GM21423 (cell line): Measurements from ENCODE around the gene WAPL.
A peak's percentile ranks its signal among the peaks of the same experiment; 100 is the strongest.
"Not testable (repeated sequence)": the region's sequence is repeated elsewhere in the genome, so short reads cannot be mapped to it uniquely, and the experiment has no call there.

Source experiments
- ATAC-seq: cut with Tn5 transposase; IDR thresholded peaks from one replicate; pipeline ENCODE4 v1.9.1; 2021; ENCODE audit warnings: mild to moderate bottlenecking, moderate library complexity; ENCODE audit not compliant: unreplicated experiment

The WAPL gene

DNA sequence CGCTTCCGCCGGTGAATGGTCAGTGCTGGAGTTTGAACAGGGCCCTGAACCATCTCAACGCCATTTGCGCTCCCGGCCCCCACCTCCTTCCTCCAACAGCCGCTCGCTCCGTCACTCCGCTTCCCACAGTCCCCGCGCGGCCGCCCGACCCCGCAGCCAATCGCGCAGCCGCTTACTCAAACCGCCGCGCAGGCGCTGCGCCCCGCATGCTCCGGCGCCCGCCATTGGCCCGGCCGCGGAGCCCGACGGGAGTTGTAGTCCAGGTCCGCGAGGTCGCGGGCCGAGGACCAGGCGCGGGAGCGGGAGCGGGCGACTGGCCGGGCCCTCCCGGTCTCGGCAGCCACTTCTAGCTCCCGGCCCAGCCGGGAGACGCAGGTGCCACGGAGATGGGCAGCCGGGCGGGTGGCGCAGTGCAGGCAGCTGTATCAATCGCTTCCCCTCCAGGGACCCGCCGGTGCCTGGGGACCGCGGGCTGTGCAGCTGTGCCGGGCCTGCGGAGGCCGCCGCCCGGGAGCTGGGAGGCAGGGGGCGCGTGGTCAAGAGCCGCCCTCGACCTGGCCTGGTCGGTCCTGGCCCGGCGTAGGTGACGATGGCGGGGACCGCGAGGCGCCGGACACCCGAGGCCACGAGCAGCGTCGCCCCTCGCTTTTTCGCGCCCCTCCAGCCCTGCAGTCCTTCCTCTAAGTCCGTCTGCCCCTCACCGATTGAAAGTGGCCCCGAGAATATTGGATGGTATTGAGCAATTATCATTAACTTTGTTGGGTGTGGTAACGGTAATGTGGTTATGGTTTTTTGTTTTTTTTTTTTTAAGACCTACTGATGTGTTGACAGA lies at the start of gene WAPL:
TSS of gene WAPL (minus strand) at position 115 of the 832 bp plus-strand sequence. CDS start 3,723 bp downstream, outside the sequence.
- peak; percentile 95 for ATAC-seq

DNA sequence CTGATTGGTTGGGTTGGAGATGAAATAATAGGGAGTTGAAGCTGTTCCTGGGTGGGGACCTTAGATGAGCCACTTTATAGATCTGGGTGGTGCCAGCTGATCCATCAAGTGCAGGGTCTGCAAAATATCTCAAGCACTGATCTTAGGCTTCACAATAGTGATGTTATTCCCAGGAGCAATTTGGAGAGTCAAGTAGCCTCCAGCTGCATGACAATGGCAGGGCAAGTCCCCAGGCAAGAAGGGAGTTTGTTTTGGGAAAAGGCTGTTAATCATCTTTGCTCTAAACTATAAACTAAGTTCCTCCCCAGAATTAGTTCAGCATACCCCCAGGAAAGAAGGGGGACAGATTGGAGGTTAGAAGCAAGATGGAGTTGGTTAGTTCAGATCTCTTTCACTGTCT lies 47.7 kb upstream of the WAPL start:
- ATAC-seq, result no peak

DNA sequence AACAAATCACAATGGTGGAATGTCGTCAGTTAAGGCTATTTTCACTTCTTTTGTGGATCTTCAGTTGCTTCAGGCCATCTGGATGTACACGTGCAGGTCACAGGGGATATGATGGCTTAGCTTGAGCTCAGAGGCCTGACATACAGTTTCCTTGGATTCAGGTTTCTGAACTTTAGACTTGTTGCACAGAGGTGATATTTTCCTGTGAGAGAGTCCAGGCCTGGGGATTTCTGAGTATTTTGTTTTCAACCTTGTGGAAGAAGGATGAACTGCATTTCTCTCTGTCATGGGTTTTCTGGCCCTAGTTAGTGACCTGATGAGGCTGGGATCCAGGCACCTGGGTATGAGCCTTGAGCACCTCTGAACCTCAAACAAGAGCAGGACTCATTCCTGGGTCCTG lies 44.9 kb upstream of the WAPL start:
- ATAC-seq, result not testable (repeated sequence)

DNA sequence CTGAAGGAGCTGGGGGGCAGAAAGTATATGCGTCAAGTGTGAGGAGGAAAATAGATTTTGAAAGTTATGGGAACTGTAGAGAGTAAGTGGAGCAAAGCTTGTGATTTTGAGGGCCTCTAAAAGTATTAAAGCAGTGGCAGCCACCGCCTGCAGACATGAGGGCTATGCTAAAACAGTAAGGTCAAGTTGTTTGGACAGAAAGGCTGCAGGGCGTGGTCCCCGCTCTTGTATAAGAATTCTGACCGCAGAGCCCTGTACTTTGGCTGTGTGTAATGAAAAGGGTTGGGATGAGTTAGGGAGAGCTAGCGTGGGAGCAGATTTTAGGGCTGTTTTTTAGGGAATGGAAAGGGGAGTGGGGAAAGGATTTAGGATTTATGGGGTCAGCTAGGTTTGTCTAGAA lies 41.7 kb upstream of the WAPL start:
- not testable (repeated sequence) for ATAC-seq

GRCh38 chr10:86558695-86559094 lies 37.1 kb upstream of the WAPL start:
- ATAC-seq, result not testable (repeated sequence)

- no peak for ATAC-seq
Measured at GRCh38 chr10:86556933-86557649, 35.5 kb upstream of the WAPL start.

DNA sequence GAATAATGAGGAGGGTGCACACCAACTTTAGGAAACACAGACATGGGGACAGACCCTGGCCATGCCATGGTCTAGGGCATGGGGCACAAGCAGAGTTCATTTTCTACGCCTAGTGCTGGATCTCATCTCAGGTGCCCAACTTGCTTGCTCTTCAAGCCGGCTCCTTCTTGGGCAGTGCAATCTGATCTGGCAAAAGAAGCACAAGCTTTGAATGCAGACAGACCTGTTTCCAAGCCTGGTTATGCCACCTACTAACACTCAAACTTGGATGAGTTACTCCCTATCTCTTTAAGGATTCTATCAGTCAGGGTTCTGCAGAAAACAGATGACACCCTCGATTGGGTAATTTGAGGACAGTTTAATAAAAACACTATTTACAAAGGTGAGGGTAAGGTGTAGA lies 34.9 kb upstream of the WAPL start:
- no peak for ATAC-seq

- ATAC-seq, result no peak
Measured at GRCh38 chr10:86553639-86554038, 32.0 kb upstream of the WAPL start.

DNA sequence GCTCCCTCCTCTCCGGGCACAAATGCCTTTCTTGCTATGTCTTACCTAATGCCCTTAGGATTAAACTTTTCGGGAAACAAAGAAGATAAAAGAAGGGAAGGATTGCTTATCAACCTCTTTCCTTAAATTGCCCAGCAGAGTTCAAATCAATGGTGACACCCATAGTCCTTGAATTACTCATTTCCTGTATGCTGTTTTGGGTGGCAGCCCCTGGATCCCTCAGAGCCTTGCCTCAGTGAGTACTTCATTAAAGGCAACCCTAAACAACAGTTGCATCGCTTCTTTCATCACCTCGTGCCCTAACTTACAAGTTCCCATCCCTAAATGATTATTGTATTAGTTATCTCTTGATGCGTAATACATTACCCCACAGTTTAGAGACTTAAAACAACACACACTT lies 31.6 kb upstream of the WAPL start:
- ATAC-seq, result no peak

GRCh38 chr10:86547296-86547695 lies 25.7 kb upstream of the WAPL start:
- ATAC-seq, result no peak

DNA sequence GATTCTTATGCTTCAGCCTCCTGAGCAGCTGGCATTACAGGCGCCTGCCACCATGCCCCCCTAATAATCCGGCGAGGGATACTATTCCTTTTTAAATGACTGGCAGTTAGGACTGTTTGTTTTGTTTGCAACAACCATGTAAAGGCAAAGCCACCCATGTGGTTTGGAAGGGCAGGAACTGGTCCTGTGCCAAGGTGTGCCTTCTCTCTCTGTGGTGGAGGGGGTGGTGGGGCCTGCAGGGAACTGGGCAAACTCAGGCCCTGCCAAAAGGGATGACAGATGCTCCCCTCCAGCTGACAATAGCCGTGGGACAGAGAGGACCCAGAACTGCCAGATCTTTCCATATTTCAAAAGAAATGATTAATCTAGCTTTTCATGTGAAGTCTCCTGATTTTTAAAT lies 23.5 kb upstream of the WAPL start:
- no peak for ATAC-seq

DNA sequence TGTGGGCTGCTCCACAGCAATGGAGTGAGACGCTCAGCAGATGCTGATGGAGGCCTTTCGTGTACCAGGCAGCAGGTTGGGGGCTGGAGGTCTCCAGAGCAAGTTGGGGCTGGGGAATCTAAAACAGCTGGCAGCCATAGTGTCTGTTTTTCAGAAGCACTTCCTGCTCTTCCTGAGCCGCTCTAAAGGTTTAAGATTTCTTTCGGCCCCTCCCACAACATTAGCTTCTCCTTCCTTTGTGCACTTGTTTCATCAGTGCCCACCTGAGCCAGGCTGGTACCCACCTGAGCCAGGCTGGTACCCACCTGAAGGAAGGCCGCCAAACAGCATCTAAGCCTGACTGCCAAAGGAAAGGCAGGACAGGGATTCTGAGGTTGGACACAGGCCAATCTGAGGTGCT lies 18.4 kb upstream of the WAPL start:
- ATAC-seq, result no peak

DNA sequence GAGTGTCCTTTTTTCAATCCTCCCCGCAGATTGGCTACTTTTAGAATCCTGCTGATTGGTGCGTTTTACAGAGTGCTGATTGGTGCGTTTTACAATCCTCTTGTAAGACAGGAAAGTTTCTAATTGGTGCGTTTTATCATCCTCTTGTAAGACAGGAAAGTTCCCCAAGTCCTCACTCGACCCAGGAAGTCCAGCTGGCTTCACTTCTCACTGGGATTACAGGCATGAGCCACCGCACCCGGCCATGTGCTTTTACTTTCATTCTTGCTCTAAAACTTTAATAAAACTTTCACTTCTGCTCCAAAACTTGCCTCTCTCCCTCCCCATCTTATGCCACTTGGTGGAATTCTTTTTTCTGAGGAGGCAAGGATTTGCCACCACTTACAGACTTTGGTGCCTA lies 17.0 kb upstream of the WAPL start:
- ATAC-seq, result no peak

- not testable (repeated sequence) for ATAC-seq
Measured at GRCh38 chr10:86538040-86538439, 16.4 kb upstream of the WAPL start.

DNA sequence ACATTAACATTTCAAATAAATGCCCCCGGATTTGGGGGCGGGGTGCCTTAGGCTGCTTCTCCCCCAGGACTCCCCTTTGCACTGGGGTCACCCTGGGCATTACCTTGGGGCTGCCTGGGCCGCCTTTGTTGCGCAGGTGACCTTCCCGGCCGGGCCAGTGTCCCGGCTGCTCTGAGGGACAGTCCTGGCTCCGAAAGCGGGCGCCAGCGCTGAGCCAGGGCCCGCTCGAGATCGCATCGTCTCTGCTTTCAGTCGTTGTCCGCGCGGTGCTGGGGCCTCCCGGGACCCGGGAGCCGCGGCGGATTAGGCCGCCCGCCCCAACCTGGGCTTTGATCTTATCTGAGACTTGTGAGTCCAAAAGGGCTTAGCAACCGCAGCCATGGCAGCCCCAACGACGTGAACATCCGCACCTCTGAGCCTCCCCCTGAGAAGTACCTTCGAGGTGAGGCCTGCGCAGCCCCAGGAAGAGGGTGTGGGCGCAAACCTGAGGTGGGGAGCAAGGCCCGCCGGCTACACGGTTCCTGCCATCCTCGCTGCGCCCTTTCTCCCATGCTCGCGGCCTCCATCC lies 14.8 kb upstream of the WAPL start:
- ATAC-seq, result no peak

- ATAC-seq, result no peak
Measured at GRCh38 chr10:86535132-86535882, 13.7 kb upstream of the WAPL start.

DNA sequence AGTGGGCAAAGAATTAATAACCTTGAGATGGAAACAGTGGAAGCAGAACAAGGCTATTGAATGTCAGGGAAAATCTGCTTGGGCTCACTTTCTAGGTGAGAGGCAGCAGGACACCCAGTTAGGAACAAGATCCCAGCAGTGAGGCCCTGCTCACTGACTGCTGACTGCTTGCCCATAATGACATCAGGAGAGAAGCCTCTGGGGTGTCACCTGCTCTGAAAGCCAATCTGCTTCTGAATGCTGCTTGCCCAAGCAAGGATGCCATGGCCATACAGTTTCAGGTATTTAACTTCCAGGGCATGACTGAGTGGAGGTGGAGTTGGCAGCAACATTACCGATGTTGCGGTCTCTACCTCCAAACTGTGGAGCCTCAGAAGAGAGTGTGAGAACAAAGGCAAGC lies 11.7 kb upstream of the WAPL start:
- ATAC-seq, result no peak

DNA sequence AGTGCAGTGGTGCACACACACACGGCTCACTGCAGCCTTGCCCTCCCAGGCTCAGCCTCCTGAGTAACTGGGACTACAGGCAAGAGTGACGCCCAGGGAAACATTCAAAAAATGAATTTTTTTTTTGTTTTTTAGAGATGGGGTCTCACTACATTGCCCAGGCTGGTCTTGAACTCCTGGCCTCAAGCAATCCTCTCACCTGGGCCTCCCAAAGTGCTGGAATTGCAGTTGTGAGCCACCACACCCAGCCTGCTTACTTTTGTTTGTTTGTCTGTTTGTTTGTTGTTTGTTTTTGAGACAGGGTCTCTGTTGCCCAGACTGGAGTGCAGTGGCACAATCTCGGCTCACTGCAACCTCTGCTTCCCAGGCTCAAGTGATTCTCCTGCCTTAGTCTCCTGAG lies 7.1 kb upstream of the WAPL start:
- ATAC-seq, result not testable (repeated sequence)

DNA sequence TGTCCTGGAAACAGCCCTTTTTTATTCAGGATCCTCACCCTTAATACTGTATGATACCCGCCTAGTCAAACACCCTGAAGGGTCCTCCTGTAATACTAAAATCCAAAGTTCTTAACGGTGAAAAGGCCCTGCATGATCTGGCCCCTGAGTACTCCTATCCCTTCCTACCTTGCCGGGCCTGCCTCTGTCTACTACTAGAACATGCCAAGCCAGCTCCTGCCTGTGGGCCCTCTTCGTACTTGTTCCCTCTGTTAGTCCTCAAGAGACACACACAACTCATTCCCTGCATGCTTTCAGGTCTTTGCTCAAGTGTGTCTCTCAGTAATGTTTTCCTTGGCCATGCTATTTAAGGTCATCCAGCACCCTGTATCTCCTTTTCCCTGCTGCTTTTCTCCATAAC lies 5.0 kb upstream of the WAPL start:
- ATAC-seq, result no peak

GRCh38 chr10:86525713-86526112 lies 4.1 kb upstream of the WAPL start:
- ATAC-seq, result not testable (repeated sequence)
